DOHH2 (cell line): Measurements from ENCODE around the gene KCNH6.

Experiments used
- H3F3A ChIP-seq: fragments of 200-600 bp; sonication (generic), shearing (Covaris generic); 2 replicates; pipeline ENCODE4 v1.6.0; 2016; ENCODE audit warnings: antibody characterized with exemption, mild to moderate bottlenecking; ENCODE audit not compliant: control insufficient read depth, insufficient read depth
- H3K27ac ChIP-seq: fragments of 200-600 bp; sonication (generic); 2 replicates; pipeline ENCODE4 v1.5.1; 2014; ENCODE audit warnings: low read depth, mild to moderate bottlenecking, low read length, moderate library complexity
- H3K27me3 ChIP-seq: fragments of 200-600 bp; sonication (generic); 2 replicates; pipeline ENCODE4 v1.6.1; 2014; ENCODE audit warnings: mild to moderate bottlenecking, low read length, mixed read lengths; ENCODE audit not compliant: control insufficient read depth
- H3K36me3 ChIP-seq: fragments of 200-600 bp; sonication (generic); 2 replicates; pipeline ENCODE4 v1.6.1; 2014; ENCODE audit warnings: mild to moderate bottlenecking, low read length, moderate library complexity, mixed read lengths; ENCODE audit not compliant: control insufficient read depth
- H3K4me1 ChIP-seq: fragments of 200-600 bp; sonication (generic); 2 replicates; pipeline ENCODE4 v1.6.1; 2014; ENCODE audit warnings: mild to moderate bottlenecking, low read length, mixed read lengths; ENCODE audit not compliant: control insufficient read depth
- H3K4me2 ChIP-seq: fragments of 200-600 bp; sonication (generic); 2 replicates; pipeline ENCODE4 v1.6.0; 2014; ENCODE audit warnings: mild to moderate bottlenecking, low read length, moderate library complexity
- H3K4me3 ChIP-seq: fragments of 200-600 bp; sonication (generic); 2 replicates; pipeline ENCODE4 v1.5.1; 2014; ENCODE audit warnings: mild to moderate bottlenecking, low read length, mixed read lengths
- H3K79me2 ChIP-seq: fragments of 200-600 bp; sonication (generic); 2 replicates; pipeline ENCODE4 v1.6.1; 2014; ENCODE audit warnings: mild to moderate bottlenecking, low read length, mixed read lengths; ENCODE audit not compliant: control insufficient read depth
- H3K9me2 ChIP-seq: fragments of 200-600 bp; sonication (generic); replicated peaks from 2 replicates; pipeline ENCODE4 v1.6.1; 2014; ENCODE audit warnings: mild to moderate bottlenecking, low read length, mixed read lengths; ENCODE audit not compliant: control insufficient read depth
- H3K9me3 ChIP-seq: fragments of 200-600 bp; sonication (generic); 2 replicates; pipeline ENCODE4 v1.6.1; 2014; ENCODE audit warnings: antibody characterized with exemption, low read length, mixed read lengths; ENCODE audit not compliant: control insufficient read depth, insufficient read depth
- H4K20me1 ChIP-seq: fragments of 200-600 bp; sonication (generic); 2 replicates; pipeline ENCODE4 v1.6.0; 2014; ENCODE audit warnings: low read depth, mild to moderate bottlenecking, antibody characterized with exemption, low read length, moderate library complexity; ENCODE audit not compliant: control insufficient read depth, insufficient read depth
- EZH2phosphoT487 ChIP-seq: fragments of 200-600 bp; sonication (generic); IDR thresholded peaks from 2 replicates; pipeline ENCODE4 v1.6.1; 2017; ENCODE audit warnings: borderline replicate concordance, mild to moderate bottlenecking, antibody characterized with exemption, low read length, moderate library complexity, mixed read lengths
- TF ChIP-seq, protein P1 (sequence below): fragments of 200-600 bp; sonication (generic); IDR thresholded peaks from one replicate; pipeline ENCODE4 v1.5.1; 2014; ENCODE audit warnings: antibody characterized with exemption, mild to moderate bottlenecking, low read depth, low read length; ENCODE audit not compliant: poor library complexity, severe bottlenecking

KCNH6 gene

GRCh38 chr17:63480192-63480784 is 42.9 kb upstream of the KCNH6 start:
- Histone ChIP-seq H3K27me3 (peaks cover 32% of the 10 kb centered on the region), H3K4me2 (no peak overlapping the region), H3K79me2 (no peaks in the 10 kb centered on the region), H3K4me3 (no peak overlapping the region), H3K27ac (no peak overlapping the region), H3F3A (no peaks in the 10 kb centered on the region), H3K9me3 (no peaks in the 10 kb centered on the region), H3K36me3 (no peaks in the 10 kb centered on the region), H4K20me1 (0 out of 2 replicates have a peak, but pooled peaks cover 4% of the 10 kb centered on the region), H3K9me2 (no peaks in the 10 kb centered on the region), H3K4me1 (peaks cover 37% of the 10 kb centered on the region)
- TF ChIP-seq EZH2phosphoT487: no peak
- TF ChIP-seq, protein P1, sequence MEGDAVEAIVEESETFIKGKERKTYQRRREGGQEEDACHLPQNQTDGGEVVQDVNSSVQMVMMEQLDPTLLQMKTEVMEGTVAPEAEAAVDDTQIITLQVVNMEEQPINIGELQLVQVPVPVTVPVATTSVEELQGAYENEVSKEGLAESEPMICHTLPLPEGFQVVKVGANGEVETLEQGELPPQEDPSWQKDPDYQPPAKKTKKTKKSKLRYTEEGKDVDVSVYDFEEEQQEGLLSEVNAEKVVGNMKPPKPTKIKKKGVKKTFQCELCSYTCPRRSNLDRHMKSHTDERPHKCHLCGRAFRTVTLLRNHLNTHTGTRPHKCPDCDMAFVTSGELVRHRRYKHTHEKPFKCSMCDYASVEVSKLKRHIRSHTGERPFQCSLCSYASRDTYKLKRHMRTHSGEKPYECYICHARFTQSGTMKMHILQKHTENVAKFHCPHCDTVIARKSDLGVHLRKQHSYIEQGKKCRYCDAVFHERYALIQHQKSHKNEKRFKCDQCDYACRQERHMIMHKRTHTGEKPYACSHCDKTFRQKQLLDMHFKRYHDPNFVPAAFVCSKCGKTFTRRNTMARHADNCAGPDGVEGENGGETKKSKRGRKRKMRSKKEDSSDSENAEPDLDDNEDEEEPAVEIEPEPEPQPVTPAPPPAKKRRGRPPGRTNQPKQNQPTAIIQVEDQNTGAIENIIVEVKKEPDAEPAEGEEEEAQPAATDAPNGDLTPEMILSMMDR: no peak

- Histone ChIP-seq H3F3A (no peaks in the 10 kb centered on the region), H4K20me1 (0 out of 2 replicates have a peak, but pooled peaks cover 4% of the 10 kb centered on the region), H3K4me2 (no peak overlapping the region), H3K27ac (no peak overlapping the region), H3K9me2 (no peaks in the 10 kb centered on the region), H3K9me3 (no peaks in the 10 kb centered on the region), H3K27me3 (peaks cover 26% of the 10 kb centered on the region), H3K4me3 (no peak overlapping the region), H3K36me3 (no peaks in the 10 kb centered on the region), H3K4me1 (peaks cover 30% of the 10 kb centered on the region), H3K79me2 (no peaks in the 10 kb centered on the region)
- TF ChIP-seq EZH2phosphoT487: no peak
- TF ChIP-seq, protein P1: no peak
Measured at GRCh38 chr17:63480826-63481487, 42.2 kb upstream of the KCNH6 start.

DNA sequence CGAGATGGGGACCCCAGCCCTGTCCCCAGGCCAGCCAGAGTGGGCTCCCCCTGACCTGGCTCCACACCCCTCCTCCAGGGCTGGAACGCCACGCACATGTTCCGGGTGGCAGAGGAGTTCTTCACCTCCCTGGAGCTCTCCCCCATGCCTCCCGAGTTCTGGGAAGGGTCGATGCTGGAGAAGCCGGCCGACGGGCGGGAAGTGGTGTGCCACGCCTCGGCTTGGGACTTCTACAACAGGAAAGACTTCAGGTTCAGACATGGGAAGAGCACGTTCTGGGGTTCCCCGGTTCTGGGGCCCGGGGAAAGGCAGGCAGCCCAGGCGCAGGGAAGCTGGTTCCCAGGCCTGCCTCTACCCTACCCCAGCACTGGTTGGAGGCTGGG is 41.7 kb upstream of the KCNH6 start:
- Histone ChIP-seq H3K4me3 (no peak overlapping the region), H3K4me2 (no peak overlapping the region), H3K27ac (no peak overlapping the region), H3K36me3 (no peaks in the 10 kb centered on the region), H3K9me3 (no peaks in the 10 kb centered on the region), H3K9me2 (no peaks in the 10 kb centered on the region), H3K27me3 (peaks cover 20% of the 10 kb centered on the region), H3F3A (no peaks in the 10 kb centered on the region), H4K20me1 (0 out of 2 replicates have a peak, but pooled peaks cover 4% of the 10 kb centered on the region), H3K79me2 (no peaks in the 10 kb centered on the region), H3K4me1 (peaks cover 28% of the 10 kb centered on the region)
- TF ChIP-seq, protein P1: no peak
- no peak for TF ChIP-seq EZH2phosphoT487
